ENCODE data around the gene ZMYND8. TPM values are rescaled to one million over a fixed set of nuclear protein-coding genes. Genes with fewer than 3 reads are reported as not detected.
A peak's percentile ranks its signal among the peaks of the same experiment; 100 is the strongest.
"Not testable (repeated sequence)": the region's sequence is repeated elsewhere in the genome, so short reads cannot be mapped to it uniquely, and the experiment has no call there.

Gene ZMYND8
- total and polyA plus RNA-seq, 2 of the 4 experiments (the other 2 are of a cell fraction) = 24.0 to 28.2 TPM

DNA sequence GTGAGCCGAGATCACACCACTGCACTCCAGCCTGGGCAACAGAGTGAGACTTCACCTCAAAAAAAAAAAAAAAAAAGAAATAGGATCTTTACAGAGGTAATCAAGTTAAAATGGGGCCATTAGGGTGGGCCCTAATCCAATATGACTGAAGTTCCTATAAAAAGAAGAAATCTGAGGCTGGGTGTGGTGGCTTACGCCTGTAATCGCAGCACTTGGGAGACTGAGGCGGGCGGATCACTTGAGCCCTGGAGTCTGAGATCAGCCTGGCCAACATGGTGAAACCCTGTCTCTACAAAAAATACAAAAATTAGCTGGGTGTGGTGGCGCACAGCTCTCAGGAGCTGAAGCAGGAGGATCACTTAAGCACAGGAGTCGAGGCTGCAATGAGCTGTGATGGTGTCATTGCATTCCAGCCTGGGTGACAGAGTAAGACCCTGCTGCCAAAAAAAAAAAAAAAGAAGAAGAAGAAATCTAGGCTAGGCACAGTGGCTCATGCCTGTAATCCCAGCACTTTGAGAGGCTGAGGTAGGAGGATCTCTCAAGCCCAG lies 19.7 kb upstream of the ZMYND8 start:
- 100% methylated on average over 1 of the region's 7 CpGs; no CpG with 5 or more reads in 1 of the 2 experiments for WGBS, 2 experiments (ENCODE audit: extremely low coverage in 2 of 2, insufficient read length in 1 of 2)
- H3K36me3 ChIP-seq (ENCODE audit: control insufficient read depth, insufficient read depth, low read length); H3K9me3 ChIP-seq (ENCODE audit: control insufficient read depth, insufficient read depth, low read length); ATAC-seq (ENCODE audit: low read depth); H2AK9ac ChIP-seq (replicated peaks; ENCODE audit: low read depth, low read length, poor library complexity); H3K79me1 ChIP-seq (ENCODE audit: low read depth in 1 of 2, low read length in 2 of 2); H4K20me1 ChIP-seq (ENCODE audit: insufficient read depth, low read length); H4K8ac ChIP-seq (ENCODE audit: low read depth in 2 of 2, low read length in 2 of 2); DNase-seq; H3K18ac ChIP-seq (ENCODE audit: low read depth, low read length); H2BK120ac ChIP-seq (ENCODE audit: low read depth, low read length); H2BK5ac ChIP-seq (ENCODE audit: low read depth, low read length, poor library complexity, severe bottlenecking); in situ Hi-C loops (cut with MboI; ENCODE audit: low sequenced_read_pairs); H3K4me3 ChIP-seq (ENCODE audit: insufficient read depth, low read depth, low read length); H3K4ac ChIP-seq (ENCODE audit: low read depth, low read length); H3K27ac ChIP-seq (ENCODE audit: insufficient read depth, low read length); H3K4me2 ChIP-seq (ENCODE audit: low read depth, low read length); BruUV-seq (replicated peaks); H3K56ac ChIP-seq (ENCODE audit: extremely low read depth, insufficient read depth, low read length); H3K23ac ChIP-seq (ENCODE audit: low read depth, low read length); H3K9ac ChIP-seq (ENCODE audit: low read depth, low read length); H2BK15ac ChIP-seq (ENCODE audit: low read depth, low read length); H2AFZ ChIP-seq (replicated peaks; ENCODE audit: low read length, poor library complexity); intact Hi-C loops (cut with micrococcal nuclease); H3K4me1 ChIP-seq (ENCODE audit: control insufficient read depth, insufficient read depth, low read length); H3K27me3 ChIP-seq (ENCODE audit: control insufficient read depth, insufficient read depth, low read length); H4K5ac ChIP-seq (ENCODE audit: low read depth, low read length); H4K91ac ChIP-seq (ENCODE audit: insufficient read depth, low read depth, low read length); CTCF ChIA-PET; H3K14ac ChIP-seq (replicated peaks; ENCODE audit: low read depth, low read length): not testable (repeated sequence)
- Histone ChIP-seq H2AK5ac (ENCODE audit: low read depth, low read length) (peak overlapping the region; percentile 45; the same call in 1 of the 2 replicates), H3K9me1 (ENCODE audit: insufficient read depth, low read length) (peaks cover 12% of the 10 kb centered on the region; the same call in 1 of the 2 replicates), H2BK20ac (ENCODE audit: low read depth, low read length) (peak overlapping the region; percentile 13; the same call in 1 of the 2 replicates)
- POLR2A ChIA-PET (ENCODE audit: unreplicated experiment) = interaction anchor here (0.6 kb wide), 1 partner anchor 22 kb away, joined by 5 read pairs; no protein-coding TSS in a partner anchor
- dilution Hi-C loops (cut with HindIII; ENCODE audit: low sequenced_read_pairs, unreplicated experiment) = loop anchor here (25.0 kb wide), 1 partner anchor 114 kb away; no protein-coding TSS in a partner anchor

DNA sequence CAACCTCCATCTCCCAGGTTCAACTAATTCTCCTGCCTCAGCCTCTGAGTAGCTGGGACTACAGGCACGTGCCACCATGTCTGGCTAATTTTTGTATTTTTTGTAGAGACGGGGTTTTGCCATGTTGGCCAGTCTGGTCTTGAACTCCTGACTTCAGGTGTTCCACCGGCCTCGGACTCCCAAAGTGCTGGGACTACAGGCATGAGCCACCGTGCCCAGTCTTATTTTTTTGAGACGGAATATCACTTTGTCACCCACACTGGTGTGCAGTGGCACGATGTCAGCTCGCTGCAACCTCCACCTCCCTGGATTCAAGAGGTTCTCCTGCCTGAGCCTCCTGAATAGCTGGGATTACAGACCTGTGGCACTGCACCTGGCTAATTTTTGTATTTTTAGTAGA lies 17.6 kb upstream of the ZMYND8 start:
- H3K9me3 ChIP-seq (ENCODE audit: control insufficient read depth, insufficient read depth, low read length); H2BK5ac ChIP-seq (ENCODE audit: low read depth, low read length, poor library complexity, severe bottlenecking); H3K79me1 ChIP-seq (ENCODE audit: low read depth in 1 of 2, low read length in 2 of 2); H2BK15ac ChIP-seq (ENCODE audit: low read depth, low read length); BruUV-seq (replicated peaks); H3K36me3 ChIP-seq (ENCODE audit: control insufficient read depth, insufficient read depth, low read length); H3K23ac ChIP-seq (ENCODE audit: low read depth, low read length); H3K4me3 ChIP-seq (ENCODE audit: insufficient read depth, low read depth, low read length); H3K4me2 ChIP-seq (ENCODE audit: low read depth, low read length); H3K27me3 ChIP-seq (ENCODE audit: control insufficient read depth, insufficient read depth, low read length); H4K8ac ChIP-seq (ENCODE audit: low read depth in 2 of 2, low read length in 2 of 2); H3K9me1 ChIP-seq (ENCODE audit: insufficient read depth, low read length); H3K14ac ChIP-seq (replicated peaks; ENCODE audit: low read depth, low read length); H3K18ac ChIP-seq (ENCODE audit: low read depth, low read length); H2AK5ac ChIP-seq (ENCODE audit: low read depth, low read length); H2BK20ac ChIP-seq (ENCODE audit: low read depth, low read length); H4K20me1 ChIP-seq (ENCODE audit: insufficient read depth, low read length); H3K27ac ChIP-seq (ENCODE audit: insufficient read depth, low read length); dilution Hi-C loops (cut with HindIII; ENCODE audit: low sequenced_read_pairs, unreplicated experiment); H2AFZ ChIP-seq (replicated peaks; ENCODE audit: low read length, poor library complexity); ATAC-seq (ENCODE audit: low read depth); POLR2A ChIA-PET (ENCODE audit: unreplicated experiment); H3K56ac ChIP-seq (ENCODE audit: extremely low read depth, insufficient read depth, low read length); H3K9ac ChIP-seq (ENCODE audit: low read depth, low read length); in situ Hi-C loops (cut with MboI; ENCODE audit: low sequenced_read_pairs); DNase-seq; H3K4ac ChIP-seq (ENCODE audit: low read depth, low read length); H4K91ac ChIP-seq (ENCODE audit: insufficient read depth, low read depth, low read length); CTCF ChIA-PET; H4K5ac ChIP-seq (ENCODE audit: low read depth, low read length); H3K4me1 ChIP-seq (ENCODE audit: control insufficient read depth, insufficient read depth, low read length); H2BK120ac ChIP-seq (ENCODE audit: low read depth, low read length); intact Hi-C loops (cut with micrococcal nuclease); H2AK9ac ChIP-seq (replicated peaks; ENCODE audit: low read depth, low read length, poor library complexity): not testable (repeated sequence)
- 92% methylated on average over 4 of the region's 8 CpGs; no CpG with 5 or more reads in 1 of the 2 experiments for WGBS, 2 experiments (ENCODE audit: extremely low coverage in 2 of 2, insufficient read length in 1 of 2)

Measured in IMR-90 (cell line).